Daoy (cell line): Measurements from ENCODE around the gene COTL1. TPM values are rescaled to one million over a fixed set of nuclear protein-coding genes. Genes with fewer than 3 reads are reported as not detected.
"Not testable (repeated sequence)": the region's sequence is repeated elsewhere in the genome, so short reads cannot be mapped to it uniquely, and the experiment has no call there.

Experiments used
- DNase-seq: peaks from one replicate; pipeline ENCODE4 v3.0.0-alpha.2; 2015; ENCODE audit warnings: low read depth
- total RNA-seq: library from RNA; depleted of rRNA; stranded (reverse); fragments of >200 nt; shearing (Covaris generic); gene quantifications from 2 replicates; pipeline ENCODE4 v1.2.3, GENCODE V29; 2014; rRNA removed

Gene COTL1
- total RNA-seq, 1 experiment from 2014 or later, result 128 TPM

DNA sequence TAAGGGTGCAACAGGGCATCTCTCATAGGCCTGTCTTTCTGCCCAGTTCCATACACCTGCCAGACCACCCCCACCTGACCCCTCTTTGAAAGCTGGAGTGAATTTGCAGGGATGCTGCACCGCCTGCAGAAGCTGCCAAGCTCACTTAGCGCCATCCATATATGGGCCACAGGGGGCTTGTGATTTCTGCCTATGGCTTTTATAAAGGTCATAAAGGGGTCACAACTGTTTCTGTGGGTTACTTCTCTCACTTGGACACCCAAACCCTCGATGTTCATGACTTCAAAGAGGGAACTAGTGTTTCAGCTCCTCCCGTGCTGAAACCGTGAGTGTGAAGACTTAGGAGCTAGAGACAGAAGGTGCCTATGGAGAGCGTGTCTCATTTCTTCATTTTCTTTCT lies 89.6 kb downstream of the COTL1 start:
- DNase-seq, result no peak

- no peak for DNase-seq
Observed at GRCh38 chr16:84527532-84528269, 90.2 kb downstream of the COTL1 start.

- DNase-seq, result no peak
Observed at GRCh38 chr16:84526794-84527531, 90.9 kb downstream of the COTL1 start.

- not testable (repeated sequence) for DNase-seq
Observed at GRCh38 chr16:84524941-84525581, 92.8 kb downstream of the COTL1 start.

DNA sequence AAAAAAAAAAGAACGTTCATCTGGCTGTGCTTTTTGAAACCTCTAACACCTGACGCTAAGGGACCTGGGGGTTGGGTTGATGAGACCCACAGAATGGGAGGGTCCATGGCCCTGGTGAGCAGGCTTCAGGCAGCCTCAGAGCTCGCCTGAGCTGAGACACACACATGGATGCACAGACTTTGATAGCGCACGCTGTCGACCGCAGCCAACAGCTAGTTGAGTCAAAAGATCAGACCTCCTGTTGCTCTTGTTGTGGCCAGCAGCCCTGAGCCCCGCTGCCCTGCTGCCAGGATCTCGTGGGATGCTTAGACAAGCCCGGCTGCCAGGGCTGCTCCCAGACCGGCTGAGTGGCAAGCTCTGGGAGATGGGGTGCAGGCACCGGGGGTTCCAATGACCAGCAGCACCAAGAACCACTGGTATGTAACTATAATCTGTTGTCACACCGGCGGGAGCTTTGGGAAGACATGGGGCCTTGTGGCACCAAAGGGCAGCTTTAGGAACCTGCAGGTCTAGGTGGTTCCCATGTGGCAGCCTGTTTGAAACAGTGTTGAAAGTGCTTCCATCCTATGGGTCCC lies 93.4 kb downstream of the COTL1 start:
- no peak for DNase-seq

DNA sequence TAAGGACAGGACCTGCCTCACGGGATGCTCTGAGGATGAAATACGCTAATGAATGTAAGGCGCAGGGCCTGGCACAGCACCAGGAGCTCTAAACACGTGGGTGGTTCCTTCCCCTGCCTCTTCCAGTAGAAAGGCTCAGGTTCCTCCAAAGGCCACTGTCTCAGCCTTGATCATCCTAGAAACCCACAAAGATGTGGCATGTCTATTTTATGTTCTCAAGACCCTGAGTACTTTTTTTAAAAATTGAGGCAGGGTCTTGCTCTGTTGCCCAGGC lies 96.4 kb downstream of the COTL1 start:
- DNase-seq, result no peak

GRCh38 chr16:84520725-84521496 lies 97.0 kb downstream of the COTL1 start:
- no peak for DNase-seq

GRCh38 chr16:84519855-84520254 lies 98.0 kb downstream of the COTL1 start:
- DNase-seq, result no peak

- no peak for DNase-seq
Observed at GRCh38 chr16:84518804-84519341, 99.0 kb downstream of the COTL1 start.

DNA sequence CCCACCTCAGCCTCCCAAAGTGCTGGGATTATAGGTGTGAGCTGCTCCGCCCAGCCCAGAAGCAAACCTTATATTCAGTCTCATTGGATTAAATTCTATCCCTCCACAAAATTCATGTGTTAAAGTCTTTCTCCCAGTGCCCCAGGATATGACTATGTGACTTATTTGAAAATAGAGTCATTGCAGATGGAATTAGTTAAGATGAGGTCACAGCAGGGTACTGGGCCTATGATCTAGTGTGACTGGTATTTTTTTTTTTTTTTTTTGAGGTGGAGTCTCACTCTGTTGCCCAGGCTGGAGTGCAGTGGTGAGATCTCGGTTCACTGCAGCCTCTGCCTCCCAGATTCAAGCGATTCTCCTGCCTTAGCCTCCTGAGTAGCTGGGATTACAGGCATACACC lies 99.7 kb downstream of the COTL1 start:
- DNase-seq, result peak; percentile 30

- no peak for DNase-seq
Observed at GRCh38 chr16:84517366-84517765, 100.5 kb downstream of the COTL1 start.

Other genes starting within 250 kb of the COTL1 start
- not detected in 2 replicates for gene ATP2C2, start 249.5 kb downstream of the COTL1 start, total RNA-seq
- gene MEAK7, start 113.4 kb downstream of the COTL1 start, total RNA-seq, result 3.9 and 7.3 TPM in 2 replicates
- 17.0 and 20.5 TPM in 2 replicates for gene KLHL36, start 30.4 kb upstream of the COTL1 start, total RNA-seq
- 38.3 and 41.2 TPM in 2 replicates for gene USP10, start 81.9 kb upstream of the COTL1 start, total RNA-seq
- 21.6 and 25.7 TPM in 2 replicates for gene CRISPLD2, start 201.9 kb upstream of the COTL1 start, total RNA-seq